ENCODE results near the gene RNF26.
"Not testable (repeated sequence)": the region's sequence is repeated elsewhere in the genome, so short reads cannot be mapped to it uniquely, and the experiment has no call there.

RNF26 gene

DNA sequence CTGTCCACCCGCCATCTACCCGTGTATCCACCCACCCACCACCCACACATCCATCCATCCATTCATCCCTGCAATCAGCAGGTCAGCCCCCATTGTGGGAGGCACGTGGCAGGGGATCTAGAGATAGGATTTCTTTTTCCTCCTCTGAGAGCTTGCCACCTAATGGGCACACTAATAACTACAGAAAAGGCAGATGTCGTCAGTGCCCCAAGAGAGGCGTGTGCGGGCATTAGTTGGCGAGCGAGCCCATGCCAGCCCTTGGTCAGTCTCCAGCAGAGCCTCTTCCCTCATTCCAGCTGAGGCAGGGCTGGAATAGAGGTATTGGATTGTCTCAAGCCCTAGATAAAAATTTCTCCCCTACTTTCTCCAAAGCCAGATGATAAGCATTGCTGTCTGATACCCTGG is 37.5 kb downstream of the RNF26 start:
- DNase-seq (ENCODE audit: low read depth, low spot score), result no peak

DNA sequence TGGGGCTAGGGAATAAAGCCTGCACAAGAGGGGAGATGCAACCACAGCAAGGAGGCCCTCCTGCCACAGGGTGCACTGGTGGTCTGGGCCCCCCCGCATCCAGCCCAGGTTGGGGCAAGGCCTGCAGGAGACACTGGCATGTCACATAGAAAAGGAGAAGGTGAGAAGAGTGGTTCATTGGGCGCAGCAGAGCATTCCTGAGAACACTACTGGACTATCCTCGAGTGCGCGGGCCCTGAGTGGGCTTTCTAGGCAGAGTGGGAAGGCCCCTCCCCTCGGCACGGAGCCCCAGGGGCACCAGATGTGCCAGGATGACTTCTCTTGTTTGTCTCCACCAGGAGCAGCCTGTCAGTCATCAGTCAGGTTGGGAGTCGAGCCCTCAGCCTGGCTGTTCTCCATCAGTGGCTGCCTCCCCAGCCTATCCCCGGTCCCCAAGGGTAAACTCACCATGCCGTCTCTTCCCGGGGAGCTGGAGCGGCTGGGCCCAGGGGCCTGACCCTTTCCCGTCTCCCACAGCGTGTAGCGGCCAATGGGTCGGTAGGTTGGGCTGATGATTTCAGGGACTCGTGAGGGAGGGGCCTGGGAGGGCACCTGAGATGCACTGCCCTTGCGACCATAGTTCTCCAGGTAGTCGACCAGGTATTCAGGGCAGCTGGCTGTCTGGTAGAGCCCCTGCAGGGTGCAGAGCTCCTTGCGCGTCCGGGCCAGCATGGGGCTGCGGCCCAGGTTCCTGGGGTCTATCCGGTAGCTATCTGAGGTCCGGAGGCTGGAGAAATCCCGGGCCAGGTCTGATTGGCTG is 38.1 kb downstream of the RNF26 start:
- DNase-seq (ENCODE audit: low read depth, low spot score), result no peak

DNA sequence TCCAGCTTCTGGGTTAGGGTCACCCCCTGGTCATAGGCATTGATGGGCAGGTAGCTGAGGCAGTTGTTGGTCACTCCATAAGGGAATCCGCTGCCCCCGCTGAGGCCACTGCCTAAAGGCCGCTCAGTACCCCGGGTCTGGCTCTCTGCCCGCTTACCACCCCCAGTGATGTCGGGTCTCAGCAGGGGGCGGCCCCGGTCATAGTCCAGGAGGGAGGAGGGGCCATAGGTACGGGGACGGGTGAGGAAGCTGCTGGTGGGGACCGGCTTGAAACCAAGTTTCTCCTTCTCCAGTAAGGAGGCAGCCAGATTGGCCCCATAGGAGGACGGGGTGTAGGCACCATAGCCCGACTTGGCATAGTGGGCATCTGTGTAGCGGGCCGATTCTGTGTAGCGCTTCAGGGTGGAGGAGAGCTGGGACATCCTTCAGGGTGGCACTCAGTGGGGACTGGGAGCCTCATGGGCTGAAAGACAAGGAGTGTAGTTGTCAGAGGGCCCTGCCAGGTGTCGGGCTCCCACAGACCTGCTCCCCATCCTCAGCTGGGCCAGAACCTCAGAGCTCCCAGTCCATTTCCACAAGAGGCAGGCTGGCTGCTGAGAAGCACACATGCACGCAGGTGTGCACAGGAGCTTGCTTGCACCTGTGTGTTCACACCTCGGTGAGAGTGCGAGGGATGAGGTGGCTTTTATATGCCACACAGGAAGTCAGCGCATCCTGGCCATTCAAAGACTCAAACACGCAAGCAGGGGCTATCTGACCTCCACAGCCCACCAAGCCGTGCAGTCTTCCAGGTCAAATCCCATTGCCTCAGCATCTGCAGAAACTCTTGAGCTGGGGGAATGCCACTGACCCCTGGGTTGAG is 39.0 kb downstream of the RNF26 start:
- DNase-seq (ENCODE audit: low read depth, low spot score), result no peak

DNA sequence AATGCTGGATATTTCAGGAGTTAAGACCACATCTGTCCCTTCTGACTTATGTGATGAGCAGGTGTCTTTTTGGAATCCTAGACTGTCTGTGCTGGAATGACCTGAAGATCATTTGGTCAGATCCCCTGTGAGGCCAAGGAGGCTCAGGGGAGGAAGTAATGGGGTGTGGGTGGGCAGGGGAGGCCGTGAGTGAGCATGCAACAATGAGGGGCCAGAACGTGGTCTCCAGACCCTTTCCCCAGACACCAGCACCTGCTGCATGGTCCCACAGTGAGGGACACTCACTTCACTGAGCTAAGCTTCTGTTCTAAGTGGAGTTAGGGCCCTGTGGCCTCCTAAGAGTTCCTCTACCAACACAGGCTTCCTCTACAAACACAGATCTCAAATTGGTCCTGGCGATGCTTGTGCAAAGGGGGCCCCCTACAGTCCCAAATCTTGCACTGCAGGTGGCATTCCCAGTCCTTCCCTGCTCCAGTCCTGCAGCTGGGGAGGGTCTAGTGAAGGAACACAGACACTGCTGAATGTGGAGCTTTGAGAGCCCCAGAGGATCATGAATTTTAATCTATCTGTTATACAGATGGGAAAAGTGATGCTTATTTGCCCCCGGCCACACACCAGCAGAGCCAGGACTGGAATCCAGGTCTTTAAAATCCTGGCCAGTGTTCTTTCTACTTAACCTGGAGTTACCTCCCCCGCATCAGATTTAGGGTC is 39.7 kb downstream of the RNF26 start:
- DNase-seq (ENCODE audit: low read depth, low spot score), result no peak

DNA sequence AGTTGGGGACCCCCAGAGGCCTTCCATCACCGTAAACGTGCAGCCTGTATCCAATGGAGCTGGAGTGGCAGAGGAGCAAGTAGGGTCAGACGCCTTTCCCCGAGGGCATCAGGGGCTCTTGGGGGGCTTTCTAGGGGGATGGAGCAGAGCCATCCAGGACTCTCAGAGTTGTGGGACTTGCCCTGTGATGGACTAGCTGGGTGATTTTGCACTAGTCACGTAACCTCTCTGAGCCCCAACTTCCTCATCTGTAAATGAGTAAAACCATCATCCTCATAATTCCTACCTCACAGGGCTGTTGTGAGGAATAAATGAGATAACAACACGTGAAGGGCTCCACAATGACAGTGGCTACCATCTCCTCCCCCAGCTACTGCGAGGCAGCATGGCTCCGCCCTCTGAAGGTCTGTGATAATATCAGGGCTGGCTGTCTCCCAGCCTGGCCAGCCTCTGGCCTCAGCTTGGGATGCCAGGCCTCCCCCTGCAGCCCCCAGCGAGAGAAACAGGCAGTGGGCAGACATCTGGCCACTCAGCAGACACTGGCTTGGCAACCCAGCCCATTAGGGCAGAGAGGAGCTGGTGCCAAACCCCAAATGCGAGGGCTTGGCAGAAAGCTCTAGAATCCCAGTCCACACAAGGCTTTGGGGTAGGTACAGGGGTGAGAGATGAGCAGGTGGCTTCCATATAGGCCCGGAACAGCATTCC is 40.5 kb downstream of the RNF26 start:
- no peak for DNase-seq (ENCODE audit: low read depth, low spot score)

DNA sequence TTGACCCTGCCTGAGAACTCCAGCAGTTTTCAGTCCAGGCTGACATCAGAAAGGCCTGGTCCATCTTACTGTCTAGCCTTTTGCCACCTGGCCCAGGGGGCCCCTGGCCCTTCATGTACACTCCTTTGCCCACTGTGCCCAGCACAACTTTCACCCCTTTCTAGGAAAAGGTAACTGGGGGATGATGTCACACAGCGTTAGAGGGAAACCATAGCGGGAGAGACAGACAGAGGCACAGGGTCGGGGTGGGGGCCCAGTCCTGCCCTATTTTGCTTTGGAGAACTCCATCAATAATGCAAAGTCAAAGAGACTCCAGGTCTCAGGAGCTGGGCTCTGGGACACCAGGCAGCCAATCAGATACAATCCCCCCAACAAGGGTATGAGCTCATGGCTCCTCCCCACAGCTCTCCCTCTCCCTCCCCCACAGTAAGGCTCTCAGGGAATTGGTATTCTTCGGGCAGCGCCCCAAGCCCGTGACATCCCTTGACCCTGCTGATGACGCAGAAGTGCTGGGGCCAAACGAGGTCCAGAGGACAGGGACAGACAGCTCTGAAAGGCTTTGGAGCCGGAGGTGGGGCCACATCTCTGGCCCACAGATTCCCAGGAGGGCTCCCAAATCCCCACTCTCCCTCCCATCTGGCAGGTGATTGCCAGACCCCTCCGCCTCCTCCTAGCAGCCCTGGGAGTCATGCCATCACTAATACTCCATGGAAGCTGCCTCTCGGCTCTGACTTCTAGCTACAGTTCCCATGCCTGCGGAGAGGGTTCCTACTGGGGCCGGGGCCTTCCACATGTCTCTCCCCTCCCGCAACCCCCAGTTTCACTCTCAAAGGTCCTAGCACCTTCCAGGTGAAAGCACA is 41.2 kb downstream of the RNF26 start:
- DNase-seq (ENCODE audit: low read depth, low spot score), result no peak

DNA sequence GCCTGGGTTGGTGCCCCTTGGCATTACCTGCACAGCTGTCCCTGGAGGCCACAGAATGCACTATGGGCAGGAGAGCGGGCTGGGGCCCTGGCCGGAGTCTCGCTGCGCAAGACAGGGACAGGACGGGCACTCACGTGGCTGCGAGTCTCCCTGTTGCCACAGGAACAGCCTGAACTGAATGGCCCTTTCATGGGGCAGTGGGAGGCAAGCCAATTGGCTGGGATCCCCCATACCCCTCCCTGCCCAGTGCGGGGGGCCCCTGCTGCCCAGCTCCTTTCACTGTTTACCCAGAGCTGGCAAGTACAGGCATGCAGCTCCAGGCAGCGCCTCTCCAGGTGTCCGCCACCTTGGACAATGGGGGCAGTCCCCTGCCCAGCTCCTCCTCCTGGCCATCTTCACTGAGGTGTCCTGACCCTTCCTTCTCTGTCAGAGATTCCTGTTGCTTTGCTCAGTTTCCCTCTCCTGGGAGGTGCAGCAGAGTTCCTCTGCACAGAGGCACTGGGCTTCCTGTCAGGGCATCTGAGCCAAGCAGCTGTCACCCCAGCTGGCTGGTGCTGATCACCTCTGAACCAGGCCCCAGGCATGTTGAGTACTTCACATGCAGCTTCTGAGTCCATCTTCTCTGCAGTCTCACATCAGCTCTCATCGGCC is 42.0 kb downstream of the RNF26 start:
- no peak for DNase-seq (ENCODE audit: low read depth, low spot score)

DNA sequence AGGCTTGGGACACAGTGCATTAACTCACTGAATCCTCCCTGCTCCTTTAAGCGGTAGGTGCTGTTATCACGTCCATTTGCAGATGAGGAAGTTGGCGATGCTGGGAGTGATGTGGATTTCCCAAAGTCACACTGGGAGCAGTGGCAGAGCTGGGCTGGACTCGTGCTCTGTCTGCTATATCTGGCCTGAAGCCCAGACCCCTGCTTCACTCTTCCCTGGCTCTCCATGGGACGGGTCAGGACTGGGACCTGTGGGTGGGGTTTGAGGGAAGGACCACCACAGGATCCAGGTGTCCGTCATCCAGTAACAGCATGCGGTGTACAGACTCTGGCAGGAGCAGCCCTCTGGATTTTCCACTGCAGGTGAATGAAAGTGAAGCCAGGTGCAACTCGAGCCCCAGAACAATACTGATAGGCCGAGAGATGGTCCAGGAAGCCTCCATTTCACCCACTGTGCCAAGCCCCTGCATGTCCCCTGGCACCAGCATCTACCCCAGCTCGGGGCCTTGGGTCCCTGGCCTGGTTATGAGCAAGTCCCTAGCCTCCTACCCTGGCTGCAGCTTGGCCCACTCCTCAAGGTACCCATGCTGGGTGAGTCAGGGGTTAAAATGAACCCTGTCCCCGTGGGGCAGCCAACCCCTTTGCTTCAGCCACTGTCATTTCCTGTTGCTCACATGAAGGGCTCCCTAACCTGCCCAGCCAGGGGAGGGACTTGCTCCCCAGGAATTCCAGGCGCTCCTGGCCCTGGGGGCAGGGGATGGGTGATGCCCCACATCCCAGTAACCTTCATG is 43.0 kb downstream of the RNF26 start:
- DNase-seq (ENCODE audit: low read depth, low spot score), result no peak

DNA sequence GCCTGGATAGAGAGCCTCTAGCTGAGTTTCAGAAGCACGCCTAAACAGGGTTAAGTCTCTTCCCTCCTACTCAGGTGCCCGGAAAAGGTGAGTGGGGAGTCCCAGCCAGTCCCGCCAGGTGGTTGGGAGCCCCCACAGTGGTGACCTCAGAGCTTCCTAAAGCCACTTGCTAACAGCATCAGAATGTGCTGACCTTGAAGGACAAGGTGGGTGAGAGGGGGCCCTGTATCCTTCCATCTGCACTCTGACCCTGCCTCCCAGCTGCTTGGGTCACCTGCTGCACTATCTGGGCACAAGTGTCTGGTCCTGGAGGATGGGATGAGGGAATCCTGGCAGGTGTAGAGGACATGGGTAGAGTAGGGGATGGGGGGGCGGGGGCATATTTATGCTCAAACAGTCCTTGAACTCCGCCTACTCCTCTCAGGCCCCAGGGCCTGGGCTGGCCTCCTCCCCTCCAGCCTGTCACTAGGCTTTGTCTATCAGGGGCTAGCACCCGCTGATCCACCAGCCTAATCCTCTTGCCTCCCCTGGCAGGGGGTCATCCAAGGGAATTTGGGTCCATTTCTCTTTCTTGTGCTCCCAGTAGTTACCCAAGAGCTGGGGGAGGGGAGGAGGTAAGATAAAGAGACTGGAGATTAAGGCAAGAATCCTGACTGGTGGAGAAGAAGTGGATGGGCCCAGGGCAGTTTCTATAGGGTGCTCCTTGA is 43.8 kb downstream of the RNF26 start:
- no peak for DNase-seq (ENCODE audit: low read depth, low spot score)

DNA sequence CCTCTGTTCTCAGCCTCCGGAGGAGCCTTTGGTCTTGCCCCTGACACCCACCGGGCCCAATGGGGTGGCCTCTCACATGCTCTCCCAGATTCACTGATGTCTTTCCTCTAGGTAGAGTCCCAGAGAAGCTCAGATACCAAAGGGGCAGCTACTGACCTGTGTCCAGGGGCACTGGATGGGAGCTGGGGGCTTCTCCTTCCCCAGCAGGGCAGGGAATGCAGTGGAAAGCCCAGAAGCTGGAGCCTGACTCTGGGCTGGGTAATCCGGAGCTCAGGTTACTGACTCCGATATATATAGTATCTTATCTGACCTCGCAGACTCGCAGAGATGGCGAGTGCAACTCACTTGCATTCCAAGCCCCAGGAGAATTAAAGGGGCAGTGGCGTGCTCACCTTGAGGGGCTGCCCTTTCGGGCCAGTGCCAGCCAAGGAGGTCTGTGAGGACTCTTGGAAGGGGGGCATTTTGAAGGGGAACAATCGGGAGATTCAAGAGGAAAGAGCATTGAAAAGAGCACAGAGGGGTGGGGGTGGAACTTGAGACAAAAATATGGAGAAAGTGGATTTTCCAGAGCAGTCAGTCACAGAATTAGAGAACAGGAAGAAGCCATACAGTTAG is 44.6 kb downstream of the RNF26 start:
- DNase-seq (ENCODE audit: low read depth, low spot score), result no peak

DNA sequence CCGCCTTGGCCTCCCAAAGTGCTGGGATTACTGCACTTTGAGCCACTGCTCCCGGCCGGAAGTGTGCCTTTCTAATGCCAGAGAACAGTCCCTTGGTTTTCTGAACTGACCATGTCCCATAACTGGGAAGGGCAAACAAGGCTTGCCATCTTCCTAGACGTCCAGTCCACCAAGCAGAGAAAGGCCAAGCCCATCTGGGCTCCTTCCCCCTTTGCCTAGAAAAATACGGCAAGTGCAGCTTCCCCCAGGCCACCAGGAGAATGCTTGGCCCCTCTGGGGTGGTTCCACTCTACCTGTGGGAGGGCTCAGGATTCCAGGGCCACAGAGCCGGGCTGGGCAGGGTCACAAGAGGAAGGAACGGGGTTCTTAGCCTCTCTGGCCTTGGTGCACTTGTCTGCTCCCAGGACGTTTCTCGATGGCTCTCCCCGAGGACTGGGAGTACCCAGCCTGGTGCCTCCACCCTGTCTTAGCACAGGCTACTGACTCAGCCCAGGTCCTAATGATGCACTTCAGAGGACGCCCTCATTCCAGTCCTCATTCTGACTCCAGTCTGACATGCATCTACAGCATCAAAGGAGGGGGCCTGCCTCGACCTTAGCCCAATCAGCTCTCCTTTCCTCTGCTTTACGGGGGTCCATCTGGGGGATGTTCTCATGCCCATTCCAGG is 46.0 kb downstream of the RNF26 start:
- no peak for DNase-seq (ENCODE audit: low read depth, low spot score)

DNA sequence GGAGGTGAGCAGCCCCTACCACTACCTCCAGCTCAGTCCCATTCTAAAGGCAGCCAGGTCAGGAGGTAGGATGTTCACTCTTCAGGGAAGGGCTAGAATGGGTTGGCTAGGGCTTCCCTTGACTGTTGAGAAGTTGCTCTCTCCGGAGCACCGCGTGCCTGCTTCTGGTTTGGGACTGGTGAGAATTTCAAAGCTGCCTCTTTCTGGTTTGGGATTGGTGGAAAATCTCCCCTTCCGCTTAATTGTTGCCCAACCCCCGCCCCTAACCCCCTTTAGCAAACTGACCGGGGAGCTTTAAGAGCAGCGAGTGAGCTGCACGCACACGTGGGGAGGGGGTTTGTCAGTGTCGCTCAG is 46.5 kb downstream of the RNF26 start:
- DNase-seq (ENCODE audit: low read depth, low spot score), result no peak

DNA sequence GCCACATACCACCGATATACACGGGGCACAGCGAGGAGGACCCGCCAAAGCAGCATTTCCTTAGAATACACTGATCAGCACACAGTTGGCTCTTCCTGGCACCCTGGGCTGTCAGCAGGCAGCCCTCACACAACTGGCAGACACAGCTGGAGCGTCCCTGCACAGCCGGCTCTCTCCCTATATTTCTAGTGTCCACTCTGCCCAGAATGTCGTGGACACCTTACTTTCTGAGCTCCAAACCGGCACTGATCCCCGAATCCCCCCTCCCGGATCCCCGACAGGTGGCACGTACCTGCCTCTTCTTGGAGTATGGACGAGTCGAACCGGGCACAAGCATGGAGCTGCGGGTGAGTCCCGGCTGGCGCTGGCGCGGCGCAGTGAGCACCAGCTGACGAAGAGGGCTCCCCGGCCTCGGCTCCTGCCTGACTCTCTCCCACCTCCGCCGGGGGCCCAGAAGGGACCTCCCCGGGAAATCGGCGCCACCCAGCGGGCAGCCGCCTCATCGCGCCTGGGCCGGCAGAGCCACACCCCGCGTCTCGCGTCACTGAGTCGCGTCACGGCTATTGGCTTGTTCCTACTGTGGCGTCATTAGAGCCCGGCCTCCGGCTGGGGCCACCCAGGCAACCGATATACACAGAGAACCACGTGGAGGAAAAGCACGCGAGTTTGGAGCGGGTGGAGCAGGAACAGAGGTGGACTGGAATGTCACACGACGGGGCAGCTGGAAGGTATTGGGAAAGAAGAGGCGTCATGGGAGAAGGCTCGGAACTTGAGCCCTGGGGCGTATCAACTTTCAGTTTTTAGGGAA is 47.1 kb downstream of the RNF26 start, which contains the start of gene USP2:
USP2 (minus strand) TSS at position 510 of the 808 bp plus-strand sequence. CDS start 8,210 bp downstream, outside the sequence.
- DNase-seq (ENCODE audit: low read depth, low spot score), result peak; percentile 71

DNA sequence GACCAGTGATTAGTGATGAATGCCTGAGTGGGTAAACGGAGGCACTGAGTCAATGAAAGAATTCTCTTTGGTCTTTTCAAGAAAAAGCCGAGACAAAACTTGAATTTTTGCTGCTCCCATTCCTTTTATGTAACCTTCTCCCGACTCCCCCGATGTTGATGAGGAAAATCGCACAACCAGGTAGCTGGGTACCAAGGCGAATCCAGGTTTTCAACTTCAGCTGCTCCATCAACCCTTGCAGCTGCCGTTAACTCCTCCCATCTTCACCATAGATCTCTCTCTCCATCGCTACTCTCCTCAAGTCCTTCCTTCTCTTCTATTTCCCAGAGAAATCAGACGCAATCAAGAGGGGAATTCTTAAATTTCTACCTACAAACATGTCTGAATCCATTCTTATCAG is 47.8 kb downstream of the RNF26 start:
- no peak for DNase-seq (ENCODE audit: low read depth, low spot score)

DNA sequence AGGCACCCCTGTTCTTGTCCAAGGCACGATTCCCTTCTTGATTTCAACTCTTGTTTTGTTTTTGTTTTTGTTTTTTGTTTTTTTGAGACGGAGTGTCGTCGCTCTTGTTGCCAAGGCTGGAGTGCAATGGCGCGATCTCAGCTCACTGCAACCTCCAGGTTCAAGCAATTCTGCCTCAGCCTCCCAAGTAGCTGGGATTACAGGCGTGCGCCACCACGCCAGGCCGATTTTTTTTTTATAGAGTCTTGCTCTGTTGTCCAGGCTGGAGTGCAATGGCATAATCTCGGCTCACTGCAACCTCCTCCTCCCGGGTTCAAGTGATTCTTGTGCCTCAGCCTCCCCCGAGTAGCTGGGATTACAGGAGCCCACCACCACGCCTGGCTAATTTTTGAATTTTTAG is 48.2 kb downstream of the RNF26 start:
- DNase-seq (ENCODE audit: low read depth, low spot score), result not testable (repeated sequence)

DNA sequence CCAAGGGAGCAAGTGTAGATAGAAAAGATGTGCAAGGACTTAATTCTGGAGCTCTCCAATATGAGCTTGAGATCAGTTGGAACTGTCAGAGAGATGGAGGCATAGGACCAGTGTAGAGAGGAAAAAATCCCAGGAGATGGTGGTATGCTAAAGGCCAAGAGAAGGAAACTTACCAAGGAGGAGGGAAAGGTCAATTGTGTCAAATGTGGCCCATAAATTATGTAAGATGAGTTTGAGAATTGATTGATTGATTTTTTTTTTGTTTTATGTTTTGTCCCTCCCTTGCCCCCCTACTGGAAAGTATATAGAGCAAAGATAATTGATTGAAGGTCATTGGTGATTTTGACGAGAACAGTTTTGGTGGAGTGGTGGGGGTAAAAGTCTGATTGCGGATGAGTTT is 50.0 kb downstream of the RNF26 start:
- DNase-seq (ENCODE audit: low read depth, low spot score), result no peak

Measured in smooth muscle cell of the brain vasculature (primary cell).